Measurements from ENCODE around the gene CDC20.

CDC20 gene

DNA sequence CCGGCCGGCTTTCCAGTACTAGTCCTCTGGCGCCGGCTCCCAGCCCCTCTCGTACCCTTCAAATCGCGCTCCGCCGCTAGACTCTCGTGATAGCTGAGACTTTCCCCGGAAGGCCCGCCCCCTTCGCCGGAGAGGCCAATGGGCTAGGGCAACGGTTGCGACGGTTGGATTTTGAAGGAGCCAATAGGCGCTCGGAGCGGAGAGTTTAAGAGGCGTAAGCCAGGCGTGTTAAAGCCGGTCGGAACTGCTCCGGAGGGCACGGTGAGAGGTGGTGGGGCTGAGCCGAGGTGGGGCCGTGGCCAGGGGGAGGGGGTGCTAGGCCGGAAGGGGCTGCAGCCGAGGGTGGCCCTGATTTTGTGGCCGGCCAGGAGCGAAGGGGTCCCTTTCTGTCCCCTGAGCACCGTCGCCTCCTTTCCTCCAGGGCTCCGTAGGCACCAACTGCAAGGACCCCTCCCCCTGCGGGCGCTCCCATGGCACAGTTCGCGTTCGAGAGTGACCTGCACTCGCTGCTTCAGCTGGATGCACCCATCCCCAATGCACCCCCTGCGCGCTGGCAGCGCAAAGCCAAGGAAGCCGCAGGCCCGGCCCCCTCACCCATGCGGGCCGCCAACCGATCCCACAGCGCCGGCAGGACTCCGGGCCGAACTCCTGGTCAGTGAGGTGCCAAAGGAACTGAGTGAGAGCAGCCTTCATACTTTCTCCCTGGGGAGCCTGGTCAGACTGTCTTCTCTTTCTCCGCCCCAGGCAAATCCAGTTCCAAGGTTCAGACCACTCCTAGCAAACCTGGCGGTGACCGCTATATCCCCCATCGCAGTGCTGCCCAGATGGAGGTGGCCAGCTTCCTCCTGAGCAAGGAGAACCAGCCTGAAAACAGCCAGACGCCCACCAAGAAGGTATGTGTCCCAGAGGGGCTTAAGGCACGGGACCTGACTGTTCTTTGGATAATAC lies at the start of gene CDC20:
Gene CDC20, plus strand, starts transcription at position 236 of the 948 bp plus-strand sequence. Its CDS starts 235 bp downstream, at position 471.
- Histone ChIP-seq H3K9me2 (ENCODE audit: low read depth, low read length) (no peaks in the 10 kb centered on the region), H3K79me2 (ENCODE audit: insufficient read depth, low read length) (peaks cover 9% of the 10 kb centered on the region), H3K36me3 (ENCODE audit: insufficient read depth, low read length) (peaks cover 51% of the 10 kb centered on the region), H3K27me3 (ENCODE audit: insufficient read depth, low read length) (no peaks in the 10 kb centered on the region), H3K9me3 (ENCODE audit: low read length) (no peaks in the 10 kb centered on the region), H3K4me3 (ENCODE audit: low read depth, low read length, poor library complexity, severe bottlenecking) (peak within 1 kb of the TSS; percentile 84), H2AFZ (ENCODE audit: low read length) (no peak within 1 kb of the TSS), H4K20me1 (ENCODE audit: insufficient read depth, low read length) (no peaks in the 10 kb centered on the region), H3K9ac (ENCODE audit: low read length) (peak within 1 kb of the TSS; percentile 90), H3F3A (ENCODE audit: insufficient read depth, low read length) (peaks cover 4% of the 10 kb centered on the region; the same call in 1 of the 2 replicates), H3K4me2 (ENCODE audit: low read length) (peak within 1 kb of the TSS; percentile 91), H3K4me1 (ENCODE audit: insufficient read depth, low read length, severe bottlenecking) (peaks cover 31% of the 10 kb centered on the region), H3K27ac (ENCODE audit: low read depth, low read length, poor library complexity, severe bottlenecking) (peak within 1 kb of the TSS; percentile 71)
- no peak for TF ChIP-seq EZH2 (IDR thresholded peaks at IDR 0.05; ENCODE audit: borderline replicate concordance, low read length)
- TF ChIP-seq, protein P1, sequence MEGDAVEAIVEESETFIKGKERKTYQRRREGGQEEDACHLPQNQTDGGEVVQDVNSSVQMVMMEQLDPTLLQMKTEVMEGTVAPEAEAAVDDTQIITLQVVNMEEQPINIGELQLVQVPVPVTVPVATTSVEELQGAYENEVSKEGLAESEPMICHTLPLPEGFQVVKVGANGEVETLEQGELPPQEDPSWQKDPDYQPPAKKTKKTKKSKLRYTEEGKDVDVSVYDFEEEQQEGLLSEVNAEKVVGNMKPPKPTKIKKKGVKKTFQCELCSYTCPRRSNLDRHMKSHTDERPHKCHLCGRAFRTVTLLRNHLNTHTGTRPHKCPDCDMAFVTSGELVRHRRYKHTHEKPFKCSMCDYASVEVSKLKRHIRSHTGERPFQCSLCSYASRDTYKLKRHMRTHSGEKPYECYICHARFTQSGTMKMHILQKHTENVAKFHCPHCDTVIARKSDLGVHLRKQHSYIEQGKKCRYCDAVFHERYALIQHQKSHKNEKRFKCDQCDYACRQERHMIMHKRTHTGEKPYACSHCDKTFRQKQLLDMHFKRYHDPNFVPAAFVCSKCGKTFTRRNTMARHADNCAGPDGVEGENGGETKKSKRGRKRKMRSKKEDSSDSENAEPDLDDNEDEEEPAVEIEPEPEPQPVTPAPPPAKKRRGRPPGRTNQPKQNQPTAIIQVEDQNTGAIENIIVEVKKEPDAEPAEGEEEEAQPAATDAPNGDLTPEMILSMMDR (IDR thresholded peaks at IDR 0.05; ENCODE audit: low read length) = no peak

DNA sequence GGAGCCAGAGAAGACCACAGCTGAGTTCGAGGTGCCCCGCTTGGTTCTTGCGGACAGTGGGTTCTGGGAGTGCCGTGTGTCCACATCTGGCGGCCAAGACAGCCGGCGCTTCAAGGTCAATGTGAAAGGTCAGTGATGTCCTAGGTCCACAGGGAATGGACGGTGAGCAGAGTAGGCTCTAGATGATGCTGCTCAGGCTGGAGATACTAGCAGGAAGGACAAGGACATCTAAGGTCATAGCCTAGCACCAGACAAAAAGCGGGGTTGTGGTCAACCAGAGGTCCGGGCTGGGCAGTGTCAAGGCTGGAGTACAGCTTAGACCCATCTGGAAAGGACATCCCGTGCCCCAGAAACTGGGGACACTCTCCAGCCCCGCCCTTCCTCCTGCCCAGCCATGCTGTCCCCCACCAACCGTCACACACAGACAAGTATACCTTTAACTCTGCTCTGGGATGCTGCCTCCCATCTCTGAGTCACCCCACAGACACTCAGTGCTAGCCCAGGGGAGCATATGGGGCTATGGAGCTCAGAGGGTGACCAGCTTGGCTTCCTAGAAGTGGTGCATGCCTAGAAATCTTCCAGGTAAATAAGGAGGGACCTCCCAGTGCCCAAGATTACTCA lies 49.3 kb upstream of the CDC20 start:
- TF ChIP-seq, protein P1 (IDR thresholded peaks at IDR 0.05; ENCODE audit: low read length) = no peak
- no peak for TF ChIP-seq EZH2 (IDR thresholded peaks at IDR 0.05; ENCODE audit: borderline replicate concordance, low read length)

DNA sequence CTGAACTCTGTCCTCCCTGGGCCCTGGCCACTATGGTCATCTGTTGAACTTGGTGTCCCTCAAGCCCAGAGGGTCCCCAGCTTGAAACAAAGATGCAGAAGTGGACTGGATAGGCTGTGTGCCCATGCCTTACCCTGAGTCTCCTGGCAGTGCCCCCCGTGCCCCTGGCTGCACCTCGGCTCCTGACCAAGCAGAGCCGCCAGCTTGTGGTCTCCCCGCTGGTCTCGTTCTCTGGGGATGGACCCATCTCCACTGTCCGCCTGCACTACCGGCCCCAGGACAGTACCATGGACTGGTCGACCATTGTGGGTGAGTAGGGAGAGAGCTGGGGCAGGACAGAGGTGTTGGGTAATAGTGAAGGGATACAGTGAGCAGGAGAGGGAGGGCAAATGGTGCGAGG lies 47.3 kb upstream of the CDC20 start:
- Histone ChIP-seq H3K79me2 (ENCODE audit: insufficient read depth, low read length) (no peaks in the 10 kb centered on the region), H3K9me2 (ENCODE audit: low read depth, low read length) (no peaks in the 10 kb centered on the region), H3K4me2 (ENCODE audit: low read length) (no peak overlapping the region), H3K4me1 (ENCODE audit: insufficient read depth, low read length, severe bottlenecking) (no peaks in the 10 kb centered on the region), H3K27me3 (ENCODE audit: insufficient read depth, low read length) (no peaks in the 10 kb centered on the region), H3K9me3 (ENCODE audit: low read length) (no peaks in the 10 kb centered on the region), H3F3A (ENCODE audit: insufficient read depth, low read length) (no peaks in the 10 kb centered on the region), H3K27ac (ENCODE audit: low read depth, low read length, poor library complexity, severe bottlenecking) (no peak overlapping the region), H3K4me3 (ENCODE audit: low read depth, low read length, poor library complexity, severe bottlenecking) (no peak overlapping the region), H3K9ac (ENCODE audit: low read length) (no peak overlapping the region), H4K20me1 (ENCODE audit: insufficient read depth, low read length) (no peaks in the 10 kb centered on the region), H3K36me3 (ENCODE audit: insufficient read depth, low read length) (no peaks in the 10 kb centered on the region), H2AFZ (ENCODE audit: low read length) (no peak overlapping the region)
- TF ChIP-seq EZH2 (IDR thresholded peaks at IDR 0.05; ENCODE audit: borderline replicate concordance, low read length) = no peak
- TF ChIP-seq, protein P1 (IDR thresholded peaks at IDR 0.05; ENCODE audit: low read length) = no peak

More for the DNA sequence above, 49.3 kb upstream of the CDC20 start:
- H3K36me3 ChIP-seq (ENCODE audit: insufficient read depth, low read length) = no peaks in the 10 kb centered on the region
- H3F3A ChIP-seq (ENCODE audit: insufficient read depth, low read length) = no peaks in the 10 kb centered on the region
- no peak overlapping the region for H3K9ac ChIP-seq (ENCODE audit: low read length)
- H2AFZ ChIP-seq (ENCODE audit: low read length) = no peak overlapping the region
- H3K4me3 ChIP-seq (ENCODE audit: low read depth, low read length, poor library complexity, severe bottlenecking) = no peak overlapping the region
- H3K4me2 ChIP-seq (ENCODE audit: low read length) = no peak overlapping the region
- H3K79me2 ChIP-seq (ENCODE audit: insufficient read depth, low read length) = no peaks in the 10 kb centered on the region
- H3K4me1 ChIP-seq (ENCODE audit: insufficient read depth, low read length, severe bottlenecking) = no peaks in the 10 kb centered on the region
- H3K27ac ChIP-seq (ENCODE audit: low read depth, low read length, poor library complexity, severe bottlenecking) = no peak overlapping the region
- no peaks in the 10 kb centered on the region for H3K9me2 ChIP-seq (ENCODE audit: low read depth, low read length)
- no peaks in the 10 kb centered on the region for H3K27me3 ChIP-seq (ENCODE audit: insufficient read depth, low read length)
- H3K9me3 ChIP-seq (ENCODE audit: low read length) = no peaks in the 10 kb centered on the region
- no peaks in the 10 kb centered on the region for H4K20me1 ChIP-seq (ENCODE audit: insufficient read depth, low read length)

Measured in OCI-LY1 (cell line).